Mesenchymal stem cell (in vitro differentiated cells and primary cell): ENCODE measurements around the gene PIP4K2C.
"Not testable (repeated sequence)": the region's sequence is repeated elsewhere in the genome, so short reads cannot be mapped to it uniquely, and the experiment has no call there.

ENCODE experiments used
- DNase-seq: peaks from one replicate; pipeline ENCODE4 v3.0.0-alpha.2; 2013
- H2AFZ ChIP-seq: one replicate; pipeline ENCODE4 v1.6.1; 2013; ENCODE audit warnings: low read depth, mild to moderate bottlenecking, control low read depth, inconsistent platforms, low read length, moderate library complexity
- H2AK5ac ChIP-seq: 2 replicates; pipeline ENCODE4 v1.6.1; 2013; ENCODE audit warnings: low read length, moderate library complexity, mild to moderate bottlenecking, inconsistent platforms; ENCODE audit not compliant: severe bottlenecking
- H2BK120ac ChIP-seq: one replicate; pipeline ENCODE4 v1.6.1; 2013; ENCODE audit warnings: low read depth, mild to moderate bottlenecking, inconsistent platforms, low read length, moderate library complexity
- H2BK12ac ChIP-seq, 2 experiments: one replicate each; pipeline ENCODE4 v1.6.1; 2013; ENCODE audit warnings: inconsistent platforms in 2 of 2, low read length in 2 of 2, mild to moderate bottlenecking in 2 of 2, moderate library complexity in 2 of 2, control low read depth in 1 of 2
- H2BK15ac ChIP-seq: one replicate; pipeline ENCODE4 v1.6.1; 2013; ENCODE audit warnings: mild to moderate bottlenecking, low read depth, inconsistent platforms; ENCODE audit not compliant: poor library complexity, severe bottlenecking
- H2BK5ac ChIP-seq: 2 replicates; pipeline ENCODE4 v1.6.1; 2013; ENCODE audit warnings: low read depth, mild to moderate bottlenecking, low read length, control low read depth, inconsistent platforms; ENCODE audit not compliant: poor library complexity, severe bottlenecking
- H3K14ac ChIP-seq, 2 experiments: one replicate each; pipeline ENCODE4 v1.6.1; 2013; ENCODE audit warnings: inconsistent platforms in 2 of 2, low read length in 2 of 2, control low read depth in 1 of 2, mild to moderate bottlenecking in 1 of 2, moderate library complexity in 1 of 2
- H3K18ac ChIP-seq, 2 experiments: one replicate each; pipeline ENCODE4 v1.6.1; 2013; ENCODE audit warnings: inconsistent platforms in 2 of 2, low read length in 2 of 2, control low read depth in 1 of 2, low read depth in 1 of 2, mild to moderate bottlenecking in 1 of 2
- H3K23ac ChIP-seq, 2 experiments: one replicate each; pipeline ENCODE4 v1.6.1; 2013; ENCODE audit warnings: inconsistent platforms in 2 of 2, low read length in 2 of 2, mild to moderate bottlenecking in 2 of 2, moderate library complexity in 2 of 2, control low read depth in 1 of 2
- H3K27ac ChIP-seq: 2 replicates; pipeline ENCODE4 v1.5.1; 2013; ENCODE audit warnings: mild to moderate bottlenecking, moderate library complexity, low read length, control low read depth, inconsistent platforms; ENCODE audit not compliant: poor library complexity, severe bottlenecking
- H3K27me3 ChIP-seq, 2 experiments: 2 replicates each; pipeline versions ENCODE4 v1.6.1 to v1.7.0; 2013; ENCODE audit warnings: low read length in 2 of 2, mild to moderate bottlenecking in 2 of 2, moderate library complexity in 2 of 2, control low read depth in 1 of 2, inconsistent platforms in 1 of 2; ENCODE audit not compliant: control insufficient read depth in 1 of 2, insufficient read depth in 1 of 2
- H3K36me3 ChIP-seq, 2 experiments: 2 replicates each; pipeline versions ENCODE4 v1.6.1 to v1.7.0; 2013; ENCODE audit warnings: low read length in 2 of 2, control low read depth in 1 of 2, inconsistent platforms in 1 of 2, low read depth in 1 of 2, mild to moderate bottlenecking in 1 of 2; ENCODE audit not compliant: insufficient read depth in 2 of 2, control insufficient read depth in 1 of 2
- H3K4ac ChIP-seq, 2 experiments: one replicate each; pipeline ENCODE4 v1.6.1; 2013; ENCODE audit warnings: inconsistent platforms in 2 of 2, low read length in 2 of 2, mild to moderate bottlenecking in 2 of 2, moderate library complexity in 2 of 2, control low read depth in 1 of 2, low read depth in 1 of 2
- H3K4me1 ChIP-seq: 2 replicates; pipeline ENCODE4 v1.6.1; 2013; ENCODE audit warnings: low read depth, low read length, control low read depth; ENCODE audit not compliant: control insufficient read depth, insufficient read depth
- H3K4me2 ChIP-seq: 2 replicates; pipeline ENCODE4 v1.6.1; 2013; ENCODE audit warnings: low read length, mild to moderate bottlenecking, inconsistent platforms; ENCODE audit not compliant: poor library complexity, severe bottlenecking
- H3K4me3 ChIP-seq, 2 experiments: 2 replicates each; pipeline versions ENCODE4 v1.5.1 to v1.7.0; 2013; ENCODE audit warnings: low read length in 2 of 2, mild to moderate bottlenecking in 2 of 2, control low read depth in 1 of 2, low read depth in 1 of 2; ENCODE audit not compliant: insufficient read depth in 1 of 2
- H3K79me1 ChIP-seq: replicated peaks from 2 replicates; pipeline ENCODE4 v1.6.1; 2013; ENCODE audit warnings: mild to moderate bottlenecking, control low read depth, low read length, inconsistent platforms; ENCODE audit not compliant: poor library complexity, severe bottlenecking
- H3K9ac ChIP-seq: 2 replicates; pipeline ENCODE4 v1.7.0; 2013; ENCODE audit warnings: mild to moderate bottlenecking, low read length, moderate library complexity
- H3K9me3 ChIP-seq: 2 replicates; pipeline ENCODE4 v1.7.0; 2013; ENCODE audit warnings: mild to moderate bottlenecking, low read length; ENCODE audit not compliant: control insufficient read depth
- H4K8ac ChIP-seq: one replicate; pipeline ENCODE4 v1.6.1; 2013; ENCODE audit warnings: inconsistent platforms, mild to moderate bottlenecking, low read length, moderate library complexity
- H4K91ac ChIP-seq: one replicate; pipeline ENCODE4 v1.6.1; 2013; ENCODE audit warnings: mild to moderate bottlenecking, low read length, inconsistent platforms
- WGBS: methylation state at CpG from one replicate; pipeline ENCODE4 v1.1.7; 2013; ENCODE audit warnings: mixed read lengths; 5-methylcytosine and 5-hydroxymethylcytosine counted together

Gene PIP4K2C

DNA sequence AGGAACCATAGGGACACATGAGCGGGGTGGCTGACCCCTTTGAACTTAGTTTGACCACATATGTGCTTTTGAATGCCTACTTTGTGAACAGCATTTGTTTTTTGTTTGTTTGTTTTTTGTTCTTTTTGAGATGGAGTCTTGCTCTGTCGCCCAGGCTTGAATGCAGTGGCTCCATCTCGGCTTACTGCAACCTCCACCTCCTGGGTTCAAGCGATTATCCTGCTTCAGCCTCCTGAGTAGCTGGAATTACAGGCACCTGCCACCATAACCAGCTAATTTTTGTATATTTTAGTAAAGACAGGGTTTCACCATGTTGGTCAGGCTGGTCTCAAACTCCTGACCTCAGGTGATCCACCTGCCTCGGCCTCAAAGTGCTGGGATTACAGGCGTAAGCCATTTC is 27.4 kb downstream of the PIP4K2C start:
- H2AFZ ChIP-seq, H4K8ac ChIP-seq, H2BK5ac ChIP-seq, H3K79me1 ChIP-seq, H2BK120ac ChIP-seq, H3K18ac ChIP-seq, H3K4ac ChIP-seq, H3K4me2 ChIP-seq, H2BK12ac ChIP-seq, H3K9ac ChIP-seq, H3K14ac ChIP-seq, H2AK5ac ChIP-seq, H2BK15ac ChIP-seq, H4K91ac ChIP-seq, H3K4me3 ChIP-seq, H3K23ac ChIP-seq, DNase-seq, H3K27ac ChIP-seq, H3K9me3 ChIP-seq: not testable (repeated sequence)
- Histone ChIP-seq H3K4me1 (peaks cover 17% of the 10 kb centered on the region), H3K27me3 (peaks cover 47 to 83% of the 10 kb centered on the region in 2 experiments), H3K36me3 (peaks cover 0 to 40% of the 10 kb centered on the region in 2 experiments)
- 85% methylated on average over 3 of the region's 6 CpGs for WGBS

DNA sequence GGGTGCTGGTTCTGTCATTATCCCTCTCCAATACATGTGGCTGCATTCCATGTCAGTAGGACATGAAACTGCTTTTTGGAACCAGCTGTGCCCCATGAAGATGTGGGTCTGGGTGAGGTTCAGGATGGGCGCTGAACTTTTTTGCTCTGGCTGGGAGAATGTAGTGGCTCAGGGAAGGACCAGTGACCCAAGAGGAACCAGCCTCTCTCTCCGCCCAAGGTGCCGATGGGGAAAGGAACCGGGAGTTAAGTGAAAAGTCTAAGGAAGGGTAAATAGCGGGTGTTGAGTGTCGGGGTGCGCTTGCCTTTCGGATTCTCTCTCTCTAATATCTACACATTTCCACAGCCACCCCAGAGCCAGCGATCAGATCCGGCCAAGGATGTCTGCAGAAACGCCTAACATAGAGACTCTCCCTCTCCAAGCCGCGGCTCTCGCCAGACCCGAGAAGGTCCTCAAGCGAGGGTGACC is 28.0 kb downstream of the PIP4K2C start:
- Histone ChIP-seq H3K27ac (no peak overlapping the region), H4K91ac (no peak overlapping the region), H3K14ac (no peak overlapping the region), H2BK120ac (no peak overlapping the region), H3K18ac (no peak overlapping the region), H3K4ac (no peak overlapping the region), H3K4me2 (no peak overlapping the region), H2BK15ac (no peak overlapping the region), H3K9me3 (no peaks in the 10 kb centered on the region), H4K8ac (no peak overlapping the region), H3K23ac (no peak overlapping the region), H3K36me3 (peaks cover 0 to 35% of the 10 kb centered on the region in 2 experiments), H3K27me3 (peaks cover 53 to 83% of the 10 kb centered on the region in 2 experiments), H2AK5ac (no peak overlapping the region), H3K79me1 (peaks cover 7% of the 10 kb centered on the region), H3K4me1 (peaks cover 17% of the 10 kb centered on the region), H2AFZ (no peak overlapping the region), H3K9ac (no peak overlapping the region), H3K4me3 (no peak overlapping the region), H2BK12ac (no peak overlapping the region), H2BK5ac (no peak overlapping the region)
- 25% methylated on average over 9 of the region's 16 CpGs for WGBS
- no peak for DNase-seq

DNA sequence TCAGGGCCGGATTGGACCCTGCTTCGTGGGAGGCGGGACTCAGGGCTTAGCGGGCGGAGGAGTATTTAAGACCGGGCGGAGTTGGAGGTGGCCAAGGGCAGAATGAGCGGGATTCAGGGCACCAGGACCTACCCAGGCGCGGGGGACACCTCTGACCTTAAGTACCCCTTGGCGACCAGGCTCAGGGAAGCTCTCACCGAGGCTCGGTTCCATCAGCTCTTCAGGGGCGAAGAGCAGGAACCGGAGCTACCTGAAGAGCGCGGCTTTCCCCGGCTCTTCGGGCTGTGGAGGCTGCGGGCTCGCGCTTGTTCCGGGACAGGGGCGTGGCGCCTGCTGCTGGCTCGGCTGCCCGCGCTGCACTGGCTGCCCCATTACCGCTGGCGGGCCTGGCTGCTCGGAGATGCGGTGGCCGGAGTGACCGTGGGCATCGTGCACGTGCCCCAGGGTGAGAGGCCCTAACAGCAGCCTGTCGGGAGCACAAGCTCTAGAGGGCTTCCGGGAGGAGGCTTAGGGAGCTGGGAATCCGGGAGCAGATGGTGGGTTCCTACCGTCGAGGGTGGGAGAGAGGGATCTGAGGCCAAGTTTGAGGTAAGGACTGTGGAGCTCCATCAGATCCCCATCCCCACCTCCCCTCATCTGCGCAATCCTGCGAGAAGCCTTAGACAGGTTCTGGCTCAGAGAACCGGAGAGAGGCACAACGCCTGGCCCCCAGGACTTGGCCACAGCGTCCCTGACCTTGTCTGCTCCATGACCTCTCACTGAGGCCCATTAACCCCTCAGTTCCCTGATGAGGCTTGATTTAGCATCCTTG is 28.6 kb downstream of the PIP4K2C start:
- peak overlapping the region in 1 of 2 experiments; percentile 28 for H3K23ac ChIP-seq

DNA sequence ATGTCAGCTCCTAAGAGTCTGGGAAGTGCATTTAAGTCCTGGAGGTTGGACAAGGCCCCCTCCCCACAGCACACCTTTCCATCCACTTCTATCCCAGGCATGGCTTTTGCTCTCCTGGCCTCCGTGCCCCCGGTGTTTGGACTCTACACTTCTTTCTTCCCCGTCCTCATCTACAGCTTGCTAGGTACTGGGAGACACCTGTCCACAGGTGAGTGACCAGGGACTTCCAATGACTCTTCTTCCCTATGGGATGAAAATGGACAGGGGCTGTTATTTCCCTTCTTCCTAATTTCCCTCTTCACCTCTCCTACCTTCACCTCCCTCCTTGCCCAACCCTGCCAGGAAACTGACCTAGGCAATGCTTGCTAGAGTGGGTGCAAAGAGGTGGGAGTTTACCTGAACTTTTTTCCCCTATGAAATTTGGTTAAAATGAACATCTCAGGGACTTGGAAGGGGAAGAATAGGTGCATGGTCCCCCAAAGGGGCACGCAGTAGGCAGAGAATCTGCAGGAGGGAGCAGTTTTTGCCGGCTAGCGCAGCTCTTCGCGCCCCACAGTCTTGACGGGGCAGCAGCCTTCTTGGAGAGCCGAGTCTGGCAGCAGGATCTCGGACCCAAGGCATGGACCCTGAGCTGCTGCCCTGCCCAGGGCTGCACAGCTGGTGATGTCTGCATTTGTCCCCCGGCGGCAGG is 29.4 kb downstream of the PIP4K2C start:
- H3K23ac ChIP-seq = no peak overlapping the region
- H3K18ac ChIP-seq = no peak overlapping the region
- H2BK5ac ChIP-seq = no peak overlapping the region
- H3K4me3 ChIP-seq = no peak overlapping the region
- H3K9ac ChIP-seq = no peak overlapping the region
- H3K36me3 ChIP-seq = peaks cover 0 to 21% of the 10 kb centered on the region in 2 experiments
- no peak for DNase-seq
- peaks cover 17% of the 10 kb centered on the region for H3K4me1 ChIP-seq
- no peak overlapping the region for H4K91ac ChIP-seq
- no peak overlapping the region for H3K14ac ChIP-seq
- no peak overlapping the region for H3K4me2 ChIP-seq
- WGBS = 15% methylated on average over 13 of the region's 13 CpGs
- no peak overlapping the region for H4K8ac ChIP-seq
- H3K79me1 ChIP-seq = no peaks in the 10 kb centered on the region
- H3K27ac ChIP-seq = no peak overlapping the region
- H2BK120ac ChIP-seq = no peak overlapping the region
- no peak overlapping the region for H3K4ac ChIP-seq
- H3K9me3 ChIP-seq = no peaks in the 10 kb centered on the region
- H2AFZ ChIP-seq = no peak overlapping the region
- H3K27me3 ChIP-seq = peaks cover 67 to 85% of the 10 kb centered on the region in 2 experiments
- no peak overlapping the region for H2BK15ac ChIP-seq
- no peak overlapping the region for H2BK12ac ChIP-seq
- no peak overlapping the region for H2AK5ac ChIP-seq

More for the DNA sequence above, 28.6 kb downstream of the PIP4K2C start:
- no peak overlapping the region for H2BK5ac ChIP-seq
- no peaks in the 10 kb centered on the region for H3K9me3 ChIP-seq
- no peak overlapping the region for H3K18ac ChIP-seq
- H3K79me1 ChIP-seq = peaks cover 4% of the 10 kb centered on the region
- H3K36me3 ChIP-seq = peaks cover 0 to 28% of the 10 kb centered on the region in 2 experiments
- H3K4ac ChIP-seq = no peak overlapping the region
- H2BK15ac ChIP-seq = no peak overlapping the region
- peak overlapping the region; percentile 30 for H3K4me2 ChIP-seq
- H2AFZ ChIP-seq = no peak overlapping the region
- 7% methylated on average over 35 of the region's 46 CpGs for WGBS
- H4K8ac ChIP-seq = no peak overlapping the region
- H3K14ac ChIP-seq = peak overlapping the region in 1 of 2 experiments; percentile 19
- no peak overlapping the region for H4K91ac ChIP-seq
- H3K4me3 ChIP-seq = no peak overlapping the region
- no peak overlapping the region for H2AK5ac ChIP-seq
- DNase-seq = no peak
- H3K9ac ChIP-seq = no peak overlapping the region
- peaks cover 17% of the 10 kb centered on the region for H3K4me1 ChIP-seq
- H3K27me3 ChIP-seq = peaks cover 59 to 85% of the 10 kb centered on the region in 2 experiments
- no peak overlapping the region for H2BK12ac ChIP-seq
- no peak overlapping the region for H2BK120ac ChIP-seq
- H3K27ac ChIP-seq = no peak overlapping the region
